Thoracic aorta (tissue), 2 donors: ENCODE results near the gene B3GALT6. TPM values are rescaled to one million over a fixed set of nuclear protein-coding genes. Genes with fewer than 3 reads are reported as not detected.
A peak's percentile ranks its signal among the peaks of the same experiment; 100 is the strongest.

Source experiments
- ATAC-seq: fragments of 150-250 bp; one replicate; pipeline ENCODE4 v1.8.0; 2017; ENCODE audit warnings: low read depth; ENCODE audit not compliant: insufficient number of reproducible peaks, low FRiP score
- DNase-seq: peaks from one replicate; pipeline ENCODE4 v3.0.0-alpha.2; 2020; ENCODE audit warnings: low spot score
- H3K27ac ChIP-seq, 2 donors: fragments of 200-600 bp; sonication (generic); 1 replicate in 1 of 2; 2 replicates in 1 of 2; pipeline ENCODE4 v1.5.1; 2016; ENCODE audit warnings: mild to moderate bottlenecking in 2 of 2, moderate library complexity in 2 of 2
- H3K27me3 ChIP-seq: fragments of 200-600 bp; sonication (generic); replicated peaks from 2 replicates; pipeline ENCODE4 v1.6.0; 2016; ENCODE audit warnings: mild to moderate bottlenecking; ENCODE audit not compliant: insufficient read depth
- H3K36me3 ChIP-seq: fragments of 200-600 bp; sonication (generic); one replicate; pipeline ENCODE4 v1.5.1; 2016
- H3K4me1 ChIP-seq, 2 donors: fragments of 200-600 bp; sonication (generic); 1 replicate in 1 of 2; 2 replicates in 1 of 2; pipeline versions ENCODE4 v1.5.1 to v1.6.0; 2016; ENCODE audit warnings: low read depth in 2 of 2, mild to moderate bottlenecking in 1 of 2; ENCODE audit not compliant: control insufficient read depth in 1 of 2
- H3K4me3 ChIP-seq: fragments of 200-600 bp; sonication (generic); 2 replicates; pipeline ENCODE4 v1.5.1; 2016; ENCODE audit warnings: mild to moderate bottlenecking
- H3K9me3 ChIP-seq: fragments of 200-600 bp; sonication (generic); 2 replicates; pipeline ENCODE4 v1.5.1; 2016
- total RNA-seq, 2 donors: library from RNA; depleted of rRNA; stranded (reverse); fragments of >200 nt; gene quantifications; one replicate each; pipeline versions ENCODE4 v1.1.0 to v1.2.3, GENCODE V29; 2016
- TF ChIP-seq, protein P1 (sequence below): fragments of 200-600 bp; sonication (generic); IDR thresholded peaks from one replicate; pipeline ENCODE4 v1.5.1; 2019; ENCODE audit warnings: antibody characterized with exemption

Gene B3GALT6
- total RNA-seq, 2 donors from 2014 or later = 15.5 to 25.3 TPM

DNA sequence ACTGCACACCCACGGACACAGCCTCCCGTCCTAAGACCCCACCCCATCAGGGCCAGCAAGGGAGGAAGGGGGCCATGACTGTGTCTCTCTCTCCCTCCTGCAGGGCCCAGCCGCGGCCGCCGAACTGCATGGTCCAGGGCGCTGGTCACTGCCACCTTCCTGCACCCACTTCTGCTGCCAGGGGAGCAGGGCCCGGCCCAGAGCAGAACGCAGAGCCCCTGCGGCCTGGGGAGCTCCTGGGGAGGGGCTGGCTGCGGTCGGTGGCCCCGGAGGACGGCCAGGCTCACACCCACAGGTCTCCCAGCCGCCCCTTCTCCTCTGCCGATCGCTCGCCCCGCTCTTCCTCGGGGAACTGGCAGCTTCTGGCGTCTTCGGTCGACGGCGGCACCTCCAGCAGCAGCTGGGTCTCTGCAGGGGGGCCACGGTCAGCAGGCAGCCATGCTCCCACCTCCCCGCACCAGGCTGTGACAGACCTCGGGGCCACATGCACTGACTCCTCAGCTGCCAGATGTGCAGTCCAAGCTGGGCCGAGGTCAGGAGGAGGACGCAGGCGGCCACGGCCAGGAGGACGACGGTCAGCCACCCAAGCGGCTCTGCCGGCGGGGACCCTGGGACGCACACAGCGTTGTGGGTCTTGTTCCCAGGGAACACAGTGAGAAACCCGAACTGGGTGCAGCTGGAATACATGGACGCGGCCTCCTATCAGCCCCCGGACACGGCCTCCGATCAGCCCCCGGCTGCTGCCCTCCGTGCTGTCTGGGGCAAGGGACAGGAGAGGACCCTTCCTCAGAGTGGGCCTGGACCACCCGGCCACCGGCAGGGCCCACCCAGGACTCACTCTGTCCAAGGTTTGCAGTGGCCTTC is 28.2 kb upstream of the B3GALT6 start:
- H3K4me3 ChIP-seq = no peak overlapping the region
- H3K36me3 ChIP-seq = no peaks in the 10 kb centered on the region
- ATAC-seq (no peak), DNase-seq (no peak)
- no peaks in the 10 kb centered on the region for H3K9me3 ChIP-seq
- peaks cover 8 to 21% of the 10 kb centered on the region in 2 donors for H3K4me1 ChIP-seq
- TF ChIP-seq, protein P1, sequence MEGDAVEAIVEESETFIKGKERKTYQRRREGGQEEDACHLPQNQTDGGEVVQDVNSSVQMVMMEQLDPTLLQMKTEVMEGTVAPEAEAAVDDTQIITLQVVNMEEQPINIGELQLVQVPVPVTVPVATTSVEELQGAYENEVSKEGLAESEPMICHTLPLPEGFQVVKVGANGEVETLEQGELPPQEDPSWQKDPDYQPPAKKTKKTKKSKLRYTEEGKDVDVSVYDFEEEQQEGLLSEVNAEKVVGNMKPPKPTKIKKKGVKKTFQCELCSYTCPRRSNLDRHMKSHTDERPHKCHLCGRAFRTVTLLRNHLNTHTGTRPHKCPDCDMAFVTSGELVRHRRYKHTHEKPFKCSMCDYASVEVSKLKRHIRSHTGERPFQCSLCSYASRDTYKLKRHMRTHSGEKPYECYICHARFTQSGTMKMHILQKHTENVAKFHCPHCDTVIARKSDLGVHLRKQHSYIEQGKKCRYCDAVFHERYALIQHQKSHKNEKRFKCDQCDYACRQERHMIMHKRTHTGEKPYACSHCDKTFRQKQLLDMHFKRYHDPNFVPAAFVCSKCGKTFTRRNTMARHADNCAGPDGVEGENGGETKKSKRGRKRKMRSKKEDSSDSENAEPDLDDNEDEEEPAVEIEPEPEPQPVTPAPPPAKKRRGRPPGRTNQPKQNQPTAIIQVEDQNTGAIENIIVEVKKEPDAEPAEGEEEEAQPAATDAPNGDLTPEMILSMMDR = no peak
- H3K27ac ChIP-seq = no peak overlapping the region
- H3K27me3 ChIP-seq = peaks cover 4% of the 10 kb centered on the region

DNA sequence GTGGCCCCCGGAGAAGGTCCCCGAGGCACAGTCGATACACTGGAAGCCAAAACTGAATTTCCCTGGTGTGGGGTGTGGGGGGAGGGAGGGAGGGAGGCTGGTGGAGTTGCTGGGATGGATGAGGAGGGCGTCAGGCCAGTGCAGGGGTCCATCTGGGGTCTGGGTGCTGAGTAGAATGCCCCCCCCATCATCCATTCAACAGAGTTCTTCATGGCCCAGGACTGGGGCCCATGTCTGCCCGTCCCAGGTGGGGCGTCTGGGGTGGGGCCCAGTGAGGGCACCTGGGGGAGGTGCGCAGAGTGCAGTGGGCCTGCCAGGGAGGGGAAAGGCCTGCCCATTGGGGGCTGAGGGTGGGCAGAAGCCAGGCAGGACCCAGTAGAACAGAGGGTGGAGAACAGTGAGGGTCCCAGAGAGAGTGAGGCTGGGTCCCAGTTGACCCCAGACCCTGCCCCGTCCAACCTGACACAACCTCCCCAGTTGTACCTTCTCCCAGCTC is 27.6 kb upstream of the B3GALT6 start:
- ATAC-seq (no peak), DNase-seq (no peak)
- H3K27ac ChIP-seq = no peak overlapping the region
- H3K9me3 ChIP-seq = no peaks in the 10 kb centered on the region
- H3K4me1 ChIP-seq = peaks cover 8 to 21% of the 10 kb centered on the region in 2 donors
- H3K36me3 ChIP-seq = no peaks in the 10 kb centered on the region
- peaks cover 4% of the 10 kb centered on the region for H3K27me3 ChIP-seq
- no peak overlapping the region for H3K4me3 ChIP-seq
- TF ChIP-seq, protein P1 = no peak

DNA sequence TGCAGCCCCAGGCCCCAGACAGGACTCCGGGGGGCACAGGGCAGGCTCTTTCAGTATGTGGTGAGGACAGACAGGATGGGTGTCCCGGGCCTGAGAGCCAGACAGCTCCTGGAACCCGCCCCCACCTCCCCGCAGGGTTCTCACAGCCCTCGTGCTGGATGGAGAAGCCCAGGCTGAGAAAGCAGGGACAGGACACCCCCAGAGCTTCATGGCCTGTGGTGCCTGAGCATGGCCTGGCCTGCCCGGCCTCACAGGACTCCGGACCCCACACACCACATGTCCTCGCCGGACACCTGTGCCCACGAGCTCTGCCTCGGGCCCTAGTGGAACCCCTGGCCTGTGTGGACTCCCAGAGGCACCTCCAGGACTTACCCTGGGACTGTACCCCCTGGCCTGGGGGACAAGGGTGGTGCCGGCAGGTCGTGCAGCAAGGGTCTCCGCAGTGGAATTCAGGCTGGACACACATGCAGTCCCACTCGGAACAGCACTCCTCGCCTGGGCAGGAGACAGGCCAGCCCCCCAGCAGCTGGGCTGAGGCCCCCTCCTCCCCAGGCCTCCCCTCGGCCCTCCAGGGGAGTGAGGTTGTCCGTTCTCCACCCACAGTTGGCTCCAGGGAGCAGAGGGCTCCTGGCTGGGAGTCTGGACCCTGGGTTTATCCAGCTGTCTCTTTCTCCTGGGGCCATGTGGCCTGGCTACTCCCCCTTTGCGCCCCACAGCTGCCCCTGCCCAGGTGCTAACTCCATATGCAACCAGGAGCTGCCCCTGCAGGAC is 26.9 kb upstream of the B3GALT6 start:
- no peak for ATAC-seq
- H3K9me3 ChIP-seq = no peaks in the 10 kb centered on the region
- peaks cover 8 to 21% of the 10 kb centered on the region in 2 donors for H3K4me1 ChIP-seq
- no peak for DNase-seq
- TF ChIP-seq, protein P1 = no peak
- H3K27ac ChIP-seq = no peak overlapping the region
- no peak overlapping the region for H3K4me3 ChIP-seq
- H3K36me3 ChIP-seq = no peaks in the 10 kb centered on the region
- peaks cover 4% of the 10 kb centered on the region for H3K27me3 ChIP-seq

DNA sequence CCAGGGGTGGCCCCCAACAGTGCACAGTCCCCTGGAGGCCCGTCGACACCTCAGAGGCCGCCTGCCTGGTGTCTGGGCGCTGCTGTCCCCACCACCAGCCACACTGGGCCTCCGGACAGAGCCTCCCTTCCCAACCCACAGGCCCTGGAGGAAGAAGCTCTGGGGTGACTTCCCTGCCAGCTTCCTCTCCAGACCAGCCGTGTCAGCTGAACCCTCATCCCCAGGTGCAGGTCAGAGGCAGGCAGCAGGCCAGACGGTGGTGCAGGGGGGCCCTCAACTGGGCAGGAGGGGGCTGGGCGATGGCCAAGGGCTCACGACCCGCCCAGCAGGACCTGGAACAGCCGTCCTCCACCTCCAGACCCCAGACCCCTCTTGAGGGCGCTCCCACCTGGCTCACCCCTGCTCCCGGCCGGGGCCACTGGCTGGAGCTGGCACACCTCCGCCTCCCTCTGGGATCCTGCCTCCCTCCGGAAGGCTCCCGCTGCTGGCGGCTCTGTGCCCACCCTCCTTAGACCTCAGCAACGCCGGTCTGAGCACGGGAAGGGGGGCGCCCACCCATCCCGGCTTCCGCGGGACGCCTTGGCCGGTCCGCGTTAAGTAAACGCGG is 26.2 kb upstream of the B3GALT6 start:
- H3K27ac ChIP-seq = no peak overlapping the region
- H3K4me3 ChIP-seq = peak overlapping the region; percentile 47
- H3K36me3 ChIP-seq = no peaks in the 10 kb centered on the region
- DNase-seq = no peak
- peaks cover 4% of the 10 kb centered on the region for H3K27me3 ChIP-seq
- peaks cover 8 to 20% of the 10 kb centered on the region in 2 donors for H3K4me1 ChIP-seq
- no peak for ATAC-seq
- TF ChIP-seq, protein P1 = no peak
- H3K9me3 ChIP-seq = no peaks in the 10 kb centered on the region
